PC-9 (cell line): ENCODE data around the gene TRMT1L.

Source experiments
- CTCF ChIP-seq: fragments of 200-600 bp; sonication (generic); conservative IDR thresholded peaks from 2 replicates; pipeline ENCODE4 v1.6.1; 2017; ENCODE audit warnings: mixed run types, antibody characterized with exemption, mild to moderate bottlenecking, moderate library complexity
- EZH2 ChIP-seq: fragments of 200-600 bp; sonication (generic); IDR thresholded peaks from 2 replicates; pipeline ENCODE4 v1.8.0; 2017; ENCODE audit warnings: antibody characterized with exemption, low read depth

GRCh38 chr1:185096531-185096930 is 60.2 kb downstream of the TRMT1L start:
- TF ChIP-seq CTCF (no peak), EZH2 (no peak)
